ENCODE data around the gene SLC4A7. TPM values are rescaled to one million over a fixed set of nuclear protein-coding genes. Genes with fewer than 3 reads are reported as not detected.

SLC4A7 gene
- total and polyA plus RNA-seq, 7 donors: 1.4 to 26.6 (median 13.3) TPM

- WGBS, 3 donors: 4 to 5% (median 4%) methylated on average over 48 of the region's 48 CpGs
- Histone ChIP-seq H3K4me3 (peak within 1 kb of the TSS; percentile 87), H3K36me3 (ENCODE audit: insufficient read depth in 1 of 2, low read depth in 1 of 2) (peaks cover 0 to 3% of the 10 kb centered on the region in 2 donors), H3K9me3 (no peaks in the 10 kb centered on the region), H3K27ac (no peak within 1 kb of the TSS), H3K4me1 (peaks cover 5% of the 10 kb centered on the region), H3K27me3 (ENCODE audit: insufficient read depth in 3 of 3, low read length in 2 of 3) (no peaks in the 10 kb centered on the region)
- peak; percentile 99 to 100 (median 100) for ATAC-seq
- intact Hi-C loops (cut with DNase I): no loop called here
- TF ChIP-seq CTCF (IDR thresholded peaks at IDR 0.05): peak; percentile 10
- DNase-seq: peak; percentile 83 to 93
Observed at GRCh38 chr3:27368831-27369607, 115.2 kb downstream of the SLC4A7 start, which contains the start of gene NEK10. NEK10 (minus strand) TSS chr3:27369383; CDS start chr3:27352882, 16,501 bp downstream.

- DNase-seq (no peak), ATAC-seq (no peak)
- Histone ChIP-seq H3K36me3 (ENCODE audit: insufficient read depth in 1 of 2, low read depth in 1 of 2) (no peaks in the 10 kb centered on the region), H3K9me3 (no peaks in the 10 kb centered on the region), H3K27me3 (ENCODE audit: insufficient read depth in 3 of 3, low read length in 2 of 3) (no peaks in the 10 kb centered on the region), H3K4me1 (no peaks in the 10 kb centered on the region), H3K27ac (no peak overlapping the region), H3K4me3 (no peak overlapping the region)
- 93 to 100% (median 96%) methylated on average over 1 of the region's 1 CpG for WGBS, 3 donors
- TF ChIP-seq CTCF (IDR thresholded peaks at IDR 0.05): no peak
- intact Hi-C loops (cut with DNase I): no loop called here
Observed at GRCh38 chr3:27366062-27366591, 118.1 kb downstream of the SLC4A7 start.

- H3K36me3 ChIP-seq (ENCODE audit: insufficient read depth in 1 of 2, low read depth in 1 of 2): no peaks in the 10 kb centered on the region
- no peaks in the 10 kb centered on the region for H3K4me1 ChIP-seq
- no peaks in the 10 kb centered on the region for H3K9me3 ChIP-seq
- WGBS, 3 donors: 63 to 71% (median 66%) methylated on average over 7 of the region's 7 CpGs
- no peaks in the 10 kb centered on the region for H3K27me3 ChIP-seq (ENCODE audit: insufficient read depth in 3 of 3, low read length in 2 of 3)
- no peak overlapping the region for H3K27ac ChIP-seq
- ATAC-seq (no peak), DNase-seq (no peak)
- no peak for TF ChIP-seq CTCF (IDR thresholded peaks at IDR 0.05)
- no peak overlapping the region for H3K4me3 ChIP-seq
- intact Hi-C loops (cut with DNase I): loop anchor here in 1 of 2 donors (5.0 kb wide), 2 partner anchors 48 to 67 kb away; no protein-coding TSS in a partner anchor
Observed at GRCh38 chr3:27360113-27361078, 123.8 kb downstream of the SLC4A7 start.

- ATAC-seq (no peak), DNase-seq (no peak)
- no peaks in the 10 kb centered on the region for H3K27me3 ChIP-seq (ENCODE audit: insufficient read depth in 3 of 3, low read length in 2 of 3)
- no peak overlapping the region for H3K4me3 ChIP-seq
- TF ChIP-seq CTCF (IDR thresholded peaks at IDR 0.05): no peak
- no peak overlapping the region for H3K27ac ChIP-seq
- WGBS, 3 donors: 76 to 83% (median 81%) methylated on average over 3 of the region's 3 CpGs
- H3K36me3 ChIP-seq (ENCODE audit: insufficient read depth in 1 of 2, low read depth in 1 of 2): no peaks in the 10 kb centered on the region
- no peaks in the 10 kb centered on the region for H3K4me1 ChIP-seq
- no peaks in the 10 kb centered on the region for H3K9me3 ChIP-seq
- intact Hi-C loops (cut with DNase I): no loop called here
Observed at GRCh38 chr3:27358372-27358771, 125.8 kb downstream of the SLC4A7 start.
